ENCODE data around the gene CPEB4. TPM values are rescaled to one million over a fixed set of nuclear protein-coding genes. Genes with fewer than 3 reads are reported as not detected.

Gene CPEB4
- total and polyA plus RNA-seq, 2 donors (not counting 3 experiments of a cell fraction or from before 2014, with no cell fraction given): 11.3 to 16.4 TPM

DNA sequence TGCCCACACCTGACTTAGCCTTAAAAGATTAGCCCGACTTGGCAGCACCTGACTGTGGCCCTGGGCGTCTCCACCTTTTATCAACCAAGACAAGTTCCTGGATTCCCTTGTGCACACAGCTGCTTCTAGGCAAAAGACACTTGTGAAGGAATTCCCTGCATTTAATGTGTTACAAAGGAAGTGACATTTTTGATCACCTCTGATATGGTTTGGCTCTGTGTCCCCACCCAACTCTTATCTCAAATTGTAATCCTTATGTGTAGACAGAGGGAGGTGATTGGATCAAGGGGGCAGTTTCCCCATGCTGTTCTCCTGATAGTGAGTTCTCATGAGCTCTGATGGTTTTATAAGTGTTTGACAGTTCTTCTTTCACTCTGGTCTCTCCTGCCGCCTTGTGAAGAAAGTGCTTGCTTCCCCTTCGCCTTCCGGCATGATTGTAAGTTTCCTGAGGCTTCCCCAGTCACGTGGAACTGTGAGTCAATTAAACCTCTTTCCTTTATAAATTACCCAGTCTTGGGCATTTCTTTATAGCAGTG, 2.6 kb upstream of the CPEB4 start:
- intact Hi-C loops (cut with micrococcal nuclease): loop anchor here (1.0 kb wide), 1 partner anchor 266 kb away; no protein-coding TSS in a partner anchor
- POLR2A ChIA-PET: no interaction called here
- H3K36me3 ChIP-seq (ENCODE audit: control insufficient read depth in 2 of 2, extremely low read depth in 1 of 2, insufficient read depth in 2 of 2, low read length in 2 of 2): no peaks in the 10 kb centered on the region
- H4K20me1 ChIP-seq (replicated peaks; ENCODE audit: control insufficient read depth, extremely low read depth, insufficient read depth, low read length): no peaks in the 10 kb centered on the region
- BruUV-seq (replicated peaks): no TSS peak
- TF ChIP-seq FOS (IDR thresholded peaks at IDR 0.05; ENCODE audit: borderline replicate concordance, insufficient read depth, low read length): peak; percentile 45
- peak; percentile 61 for TF ChIP-seq GATA2 (IDR thresholded peaks at IDR 0.05; ENCODE audit: insufficient read depth, insufficient read length, low read depth, low read length)
- TF ChIP-seq EZH2 (IDR thresholded peaks at IDR 0.05; ENCODE audit: borderline replicate concordance, low read depth, low read length, severe bottlenecking): no peak
- no peaks in the 10 kb centered on the region for H3K9me1 ChIP-seq (replicated peaks; ENCODE audit: control insufficient read depth, extremely low read depth, insufficient read depth, low read length)
- H3K9ac ChIP-seq (replicated peaks; ENCODE audit: extremely low read depth, insufficient read depth, low read length): no peak overlapping the region
- no peak overlapping the region for H3K4me3 ChIP-seq (replicated peaks in 1 of 3; ENCODE audit: insufficient read depth in 1 of 3, low read depth in 1 of 3, low read length in 3 of 3)
- peak overlapping the region; percentile 55 for H2AFZ ChIP-seq (ENCODE audit: low read depth, low read length)
- no peak overlapping the region for H3K4me2 ChIP-seq (ENCODE audit: insufficient read depth, low read length)
- CTCF ChIA-PET: interaction anchor here (0.7 to 3.2 kb wide), 12 partner anchors 9 to 270 kb away, joined by 3 to 15 read pairs (median 6); partner anchors contain the start of gene BOD1
- DNase-seq (ENCODE audit: low read depth, low spot score) (peak; percentile 71), FAIRE-seq (peak; percentile 97)
- no peaks in the 10 kb centered on the region for H3K27me3 ChIP-seq (ENCODE audit: control insufficient read depth in 2 of 2, insufficient read depth in 2 of 2, low read length in 2 of 2)
- dilution Hi-C loops (cut with MboI; ENCODE audit: extremely low pct_ligation_motif_present, low sequenced_read_pairs): no loop called here
- peaks cover 16% of the 10 kb centered on the region for H3K79me2 ChIP-seq (ENCODE audit: control insufficient read depth, insufficient read depth, low read length)
- peaks cover 25% of the 10 kb centered on the region for H3K4me1 ChIP-seq (ENCODE audit: control insufficient read depth, extremely low read depth, insufficient read depth, low read length)
- H3K27ac ChIP-seq (ENCODE audit: insufficient read depth, low read depth, low read length): no peak overlapping the region
- H3K9me3 ChIP-seq (replicated peaks; ENCODE audit: control insufficient read depth, insufficient read depth, low read length): no peaks in the 10 kb centered on the region

DNA sequence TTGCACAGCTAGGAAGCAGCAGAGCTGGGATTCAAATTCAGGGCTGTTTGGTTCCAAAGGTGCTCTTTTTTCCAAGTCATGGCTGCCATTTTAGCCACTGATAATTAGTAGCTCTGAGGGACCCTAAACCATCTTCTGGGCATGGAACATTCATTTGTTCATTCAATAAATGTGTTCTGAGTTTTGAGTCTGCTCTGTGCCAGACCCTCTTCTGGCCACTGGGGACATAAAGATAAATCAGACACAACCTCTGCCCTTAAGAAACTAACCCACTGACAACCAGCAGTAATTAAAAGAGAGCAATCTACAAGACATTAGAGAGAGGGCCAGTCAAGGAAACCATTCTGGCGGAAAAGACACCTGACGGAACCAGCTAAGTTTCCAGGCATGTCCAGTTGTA, 2.0 kb upstream of the CPEB4 start:
- Histone ChIP-seq H3K4me1 (ENCODE audit: control insufficient read depth, extremely low read depth, insufficient read depth, low read length) (peaks cover 26% of the 10 kb centered on the region), H3K4me2 (ENCODE audit: insufficient read depth, low read length) (no peak overlapping the region), H3K27ac (ENCODE audit: insufficient read depth, low read depth, low read length) (peak overlapping the region; percentile 26), H3K79me2 (ENCODE audit: control insufficient read depth, insufficient read depth, low read length) (peaks cover 20% of the 10 kb centered on the region), H3K9me1 (replicated peaks; ENCODE audit: control insufficient read depth, extremely low read depth, insufficient read depth, low read length) (no peaks in the 10 kb centered on the region), H3K4me3 (replicated peaks in 1 of 3; ENCODE audit: insufficient read depth in 1 of 3, low read depth in 1 of 3, low read length in 3 of 3) (no peak overlapping the region), H4K20me1 (replicated peaks; ENCODE audit: control insufficient read depth, extremely low read depth, insufficient read depth, low read length) (no peaks in the 10 kb centered on the region), H3K27me3 (ENCODE audit: control insufficient read depth in 2 of 2, insufficient read depth in 2 of 2, low read length in 2 of 2) (no peaks in the 10 kb centered on the region), H3K9me3 (replicated peaks; ENCODE audit: control insufficient read depth, insufficient read depth, low read length) (no peaks in the 10 kb centered on the region), H2AFZ (ENCODE audit: low read depth, low read length) (no peak overlapping the region), H3K9ac (replicated peaks; ENCODE audit: extremely low read depth, insufficient read depth, low read length) (no peak overlapping the region), H3K36me3 (ENCODE audit: control insufficient read depth in 2 of 2, extremely low read depth in 1 of 2, insufficient read depth in 2 of 2, low read length in 2 of 2) (no peaks in the 10 kb centered on the region)
- intact Hi-C loops (cut with micrococcal nuclease): no loop called here
- dilution Hi-C loops (cut with MboI; ENCODE audit: extremely low pct_ligation_motif_present, low sequenced_read_pairs): no loop called here
- ChIA-PET CTCF (interaction anchor here (1.0 to 3.2 kb wide), 9 partner anchors 10 to 270 kb away, joined by 3 to 15 read pairs (median 6); partner anchors contain the start of gene BOD1), POLR2A (no interaction called here)
- BruUV-seq (replicated peaks): no TSS peak
- DNase-seq (ENCODE audit: low read depth, low spot score) (no peak), FAIRE-seq (no peak)
- TF ChIP-seq JUN (IDR thresholded peaks at IDR 0.05; ENCODE audit: borderline replicate concordance, insufficient read depth, insufficient read length, low read depth) (no peak), EZH2 (IDR thresholded peaks at IDR 0.05; ENCODE audit: borderline replicate concordance, low read depth, low read length, severe bottlenecking) (no peak), GATA2 (IDR thresholded peaks at IDR 0.05; ENCODE audit: insufficient read depth, insufficient read length, low read depth, low read length) (no peak), POLR2AphosphoS5 (IDR thresholded peaks at IDR 0.05; ENCODE audit: insufficient read depth, low read depth, low read length) (no peak)
- TF ChIP-seq, protein P1, sequence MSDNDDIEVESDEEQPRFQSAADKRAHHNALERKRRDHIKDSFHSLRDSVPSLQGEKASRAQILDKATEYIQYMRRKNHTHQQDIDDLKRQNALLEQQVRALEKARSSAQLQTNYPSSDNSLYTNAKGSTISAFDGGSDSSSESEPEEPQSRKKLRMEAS (IDR thresholded peaks at IDR 0.05; ENCODE audit: insufficient read depth, insufficient read length): no peak

Data from endothelial cell of umbilical vein (primary cell).